ENCODE measurements around the gene TNIP1.
A peak's percentile ranks its signal among the peaks of the same experiment; 100 is the strongest.

Gene TNIP1

GRCh38 chr5:151027961-151028479, 52.8 kb downstream of the TNIP1 start:
- Histone ChIP-seq H3K4me2 (no peak overlapping the region), H3K27ac (no peak overlapping the region), H4K20me1 (no peaks in the 10 kb centered on the region), H3K27me3 (no peaks in the 10 kb centered on the region), H3K4me1 (no peaks in the 10 kb centered on the region), H3K36me3 (peaks cover 86% of the 10 kb centered on the region), H3K4me3 (no peak overlapping the region), H3K9me3 (no peaks in the 10 kb centered on the region), H3K9ac (no peak overlapping the region)
- TF ChIP-seq Cebpa-rat (IDR thresholded peaks at IDR 0.05), result no peak

- peaks cover 6% of the 10 kb centered on the region; the same call in 1 of the 2 replicates for H3K27me3 ChIP-seq
- H3K4me1 ChIP-seq, result peaks cover 5% of the 10 kb centered on the region
- TF ChIP-seq Cebpa-rat (IDR thresholded peaks at IDR 0.05), result no peak
- no peak overlapping the region for H3K4me3 ChIP-seq
- peaks cover 4% of the 10 kb centered on the region; the same call in 1 of the 2 replicates for H4K20me1 ChIP-seq
- no peak overlapping the region for H3K4me2 ChIP-seq
- no peak overlapping the region for H3K27ac ChIP-seq
- no peak overlapping the region for H3K9ac ChIP-seq
- peaks cover 74% of the 10 kb centered on the region for H3K36me3 ChIP-seq
- no peaks in the 10 kb centered on the region for H3K9me3 ChIP-seq
These were observed 54.2 kb downstream of the TNIP1 start for GRCh38 chr5:151026679-151027078.

- Histone ChIP-seq H4K20me1 (peaks cover 10% of the 10 kb centered on the region; the same call in 1 of the 2 replicates), H3K9me3 (no peaks in the 10 kb centered on the region), H3K4me1 (peaks cover 11% of the 10 kb centered on the region), H3K27me3 (peaks cover 12% of the 10 kb centered on the region; the same call in 1 of the 2 replicates), H3K4me3 (no peak overlapping the region), H3K4me2 (no peak overlapping the region), H3K27ac (no peak overlapping the region), H3K36me3 (peaks cover 68% of the 10 kb centered on the region), H3K9ac (no peak overlapping the region)
- TF ChIP-seq Cebpa-rat (IDR thresholded peaks at IDR 0.05), result no peak
These were observed 54.7 kb downstream of the TNIP1 start for GRCh38 chr5:151026088-151026487.

- peaks cover 21% of the 10 kb centered on the region for H3K27me3 ChIP-seq
- peaks cover 60% of the 10 kb centered on the region for H3K36me3 ChIP-seq
- no peak overlapping the region for H3K4me3 ChIP-seq
- no peak overlapping the region for H3K4me2 ChIP-seq
- H3K4me1 ChIP-seq, result peaks cover 19% of the 10 kb centered on the region
- peaks cover 14% of the 10 kb centered on the region; the same call in 1 of the 2 replicates for H4K20me1 ChIP-seq
- no peak overlapping the region for H3K9ac ChIP-seq
- no peak overlapping the region for H3K27ac ChIP-seq
- no peak for TF ChIP-seq Cebpa-rat (IDR thresholded peaks at IDR 0.05)
- H3K9me3 ChIP-seq, result no peaks in the 10 kb centered on the region
These were observed 55.6 kb downstream of the TNIP1 start for GRCh38 chr5:151025250-151025606.

GRCh38 chr5:151024440-151025249, 56.2 kb downstream of the TNIP1 start:
- no peak overlapping the region for H3K4me3 ChIP-seq
- no peaks in the 10 kb centered on the region for H3K9me3 ChIP-seq
- H3K9ac ChIP-seq, result no peak overlapping the region
- peaks cover 54% of the 10 kb centered on the region for H3K36me3 ChIP-seq
- H3K4me2 ChIP-seq, result no peak overlapping the region
- peaks cover 25% of the 10 kb centered on the region for H3K27me3 ChIP-seq
- H3K4me1 ChIP-seq, result peaks cover 25% of the 10 kb centered on the region
- no peak for TF ChIP-seq Cebpa-rat (IDR thresholded peaks at IDR 0.05)
- peaks cover 14% of the 10 kb centered on the region; the same call in 1 of the 2 replicates for H4K20me1 ChIP-seq
- H3K27ac ChIP-seq, result no peak overlapping the region

GRCh38 chr5:151023651-151024050, 57.2 kb downstream of the TNIP1 start:
- no peak overlapping the region for H3K4me2 ChIP-seq
- peaks cover 14% of the 10 kb centered on the region; the same call in 1 of the 2 replicates for H4K20me1 ChIP-seq
- H3K4me1 ChIP-seq, result peaks cover 35% of the 10 kb centered on the region
- H3K27me3 ChIP-seq, result peaks cover 28% of the 10 kb centered on the region
- no peak overlapping the region for H3K4me3 ChIP-seq
- no peak for TF ChIP-seq Cebpa-rat (IDR thresholded peaks at IDR 0.05)
- H3K9ac ChIP-seq, result no peak overlapping the region
- H3K27ac ChIP-seq, result no peak overlapping the region
- H3K9me3 ChIP-seq, result no peaks in the 10 kb centered on the region
- peaks cover 44% of the 10 kb centered on the region for H3K36me3 ChIP-seq

- Histone ChIP-seq H3K4me1 (peaks cover 37% of the 10 kb centered on the region), H3K9ac (no peak overlapping the region), H3K4me2 (no peak overlapping the region), H3K36me3 (peaks cover 39% of the 10 kb centered on the region), H3K4me3 (no peak overlapping the region), H3K27me3 (peaks cover 28% of the 10 kb centered on the region), H3K27ac (no peak overlapping the region), H3K9me3 (no peaks in the 10 kb centered on the region), H4K20me1 (peaks cover 14% of the 10 kb centered on the region; the same call in 1 of the 2 replicates)
- no peak for TF ChIP-seq Cebpa-rat (IDR thresholded peaks at IDR 0.05)
These were observed 57.7 kb downstream of the TNIP1 start for GRCh38 chr5:151023047-151023615.

- Histone ChIP-seq H3K9ac (no peak overlapping the region), H3K4me2 (no peak overlapping the region), H3K27ac (no peak overlapping the region), H3K27me3 (peaks cover 28% of the 10 kb centered on the region), H3K4me1 (peaks cover 37% of the 10 kb centered on the region), H3K36me3 (peaks cover 33% of the 10 kb centered on the region), H4K20me1 (peaks cover 14% of the 10 kb centered on the region; the same call in 1 of the 2 replicates), H3K4me3 (no peak overlapping the region), H3K9me3 (no peaks in the 10 kb centered on the region)
- no peak for TF ChIP-seq Cebpa-rat (IDR thresholded peaks at IDR 0.05)
These were observed 58.3 kb downstream of the TNIP1 start for GRCh38 chr5:151022511-151023018.

GRCh38 chr5:151021746-151022145, 59.1 kb downstream of the TNIP1 start:
- H3K4me1 ChIP-seq, result peaks cover 37% of the 10 kb centered on the region
- H3K4me3 ChIP-seq, result no peak overlapping the region
- no peaks in the 10 kb centered on the region for H3K9me3 ChIP-seq
- no peak for TF ChIP-seq Cebpa-rat (IDR thresholded peaks at IDR 0.05)
- H3K36me3 ChIP-seq, result peaks cover 25% of the 10 kb centered on the region
- no peak overlapping the region for H3K9ac ChIP-seq
- peaks cover 14% of the 10 kb centered on the region; the same call in 1 of the 2 replicates for H4K20me1 ChIP-seq
- no peak overlapping the region for H3K27ac ChIP-seq
- H3K4me2 ChIP-seq, result peak overlapping the region; percentile 99
- H3K27me3 ChIP-seq, result peaks cover 28% of the 10 kb centered on the region
